CD14-positive monocyte (primary cell): ENCODE measurements around the gene ZSWIM5. TPM values are rescaled to one million over a fixed set of nuclear protein-coding genes. Genes with fewer than 3 reads are reported as not detected.
"Not testable (repeated sequence)": the region's sequence is repeated elsewhere in the genome, so short reads cannot be mapped to it uniquely, and the experiment has no call there.

Experiments used
- DNase-seq, 3 donors: peaks; one replicate each; pipeline ENCODE4 v3.0.0-alpha.2; 2011 to 2022
- H2AFZ ChIP-seq: 2 replicates; pipeline ENCODE4 v1.6.0; 2012; ENCODE audit warnings: mild to moderate bottlenecking, low read depth, low read length, inconsistent platforms; ENCODE audit not compliant: insufficient read depth, poor library complexity, severe bottlenecking
- H3K27ac ChIP-seq, 2 donors: 1 replicate in 1 of 2; 2 replicates in 1 of 2; pipeline ENCODE4 v1.5.1; 2012 to 2013; ENCODE audit warnings: low read length in 2 of 2, control low read depth in 1 of 2, inconsistent platforms in 1 of 2, low read depth in 1 of 2, mild to moderate bottlenecking in 1 of 2
- H3K27me3 ChIP-seq, 2 donors: one replicate each; pipeline versions ENCODE4 v1.6.0 to v1.6.1; 2011 to 2013; ENCODE audit warnings: low read length in 2 of 2; ENCODE audit not compliant: control insufficient read depth in 2 of 2, insufficient read depth in 2 of 2
- H3K36me3 ChIP-seq, 2 donors: replicated peaks in 1 of 2; 1 replicate in 1 of 2; 2 replicates in 1 of 2; pipeline versions ENCODE4 v1.5.1 to v1.6.1; 2012 to 2013; ENCODE audit warnings: low read length in 2 of 2, control low read depth in 1 of 2, inconsistent platforms in 1 of 2, mild to moderate bottlenecking in 1 of 2; ENCODE audit not compliant: insufficient read depth in 2 of 2, control insufficient read depth in 1 of 2
- H3K4me1 ChIP-seq, 2 donors: 1 replicate in 1 of 2; 2 replicates in 1 of 2; pipeline versions ENCODE4 v1.5.1 to v1.6.1; 2012 to 2013; ENCODE audit warnings: low read length in 2 of 2, control low read depth in 1 of 2, inconsistent platforms in 1 of 2, mild to moderate bottlenecking in 1 of 2, moderate library complexity in 1 of 2; ENCODE audit not compliant: insufficient read depth in 2 of 2, control insufficient read depth in 1 of 2
- H3K4me2 ChIP-seq: replicated peaks from 2 replicates; pipeline ENCODE3; 2012; ENCODE audit warnings: low read length, moderate library complexity, mild to moderate bottlenecking; ENCODE audit not compliant: poor library complexity, severe bottlenecking; ENCODE audit errors: extremely low read depth
- H3K4me3 ChIP-seq, 3 experiments: fragments of 200-600 bp in 1 of 3; sonication (generic) in 1 of 3; replicated peaks in 1 of 3; 1 replicate in 2 of 3; 2 replicates in 1 of 3; pipeline ENCODE4 v1.5.1; 2011 to 2013; ENCODE audit warnings: low read length in 3 of 3, mild to moderate bottlenecking in 3 of 3, control low read depth in 2 of 3, low read depth in 2 of 3, inconsistent platforms in 1 of 3, moderate library complexity in 1 of 3
- H3K79me2 ChIP-seq: 2 replicates; pipeline ENCODE4 v1.6.0; 2012; ENCODE audit warnings: mild to moderate bottlenecking, control low read depth, inconsistent platforms, low read length, moderate library complexity; ENCODE audit not compliant: insufficient read depth
- H3K9ac ChIP-seq: 2 replicates; pipeline ENCODE4 v1.6.0; 2017; ENCODE audit warnings: low read length, mild to moderate bottlenecking; ENCODE audit not compliant: insufficient read depth, poor library complexity, severe bottlenecking
- H3K9me3 ChIP-seq, 2 donors: replicated peaks in 1 of 2; 1 replicate in 1 of 2; 2 replicates in 1 of 2; pipeline versions ENCODE4 v1.5.1 to v1.6.1; 2012 to 2013; ENCODE audit warnings: low read length in 2 of 2, control low read depth in 1 of 2; ENCODE audit not compliant: control insufficient read depth in 1 of 2, insufficient read depth in 1 of 2
- H4K20me1 ChIP-seq: 2 replicates; pipeline ENCODE4 v1.6.0; 2012; ENCODE audit warnings: mild to moderate bottlenecking, low read length, control low read depth, moderate library complexity; ENCODE audit not compliant: insufficient read depth
- H3K27ac Mint-ChIP-seq, 7 donors: one replicate each; pipeline ENCODE4 v1.8.0; 2020; ENCODE audit warnings: mild to moderate bottlenecking in 7 of 7, mixed read lengths in 7 of 7, moderate library complexity in 6 of 7, inconsistent platforms in 2 of 7
- H3K27me3 Mint-ChIP-seq, 3 donors: one replicate each; pipeline ENCODE4 v1.8.0; 2021 to 2022; ENCODE audit warnings: low read depth in 3 of 3, mild to moderate bottlenecking in 3 of 3, mixed read lengths in 3 of 3, moderate library complexity in 3 of 3, inconsistent platforms in 1 of 3
- H3K36me3 Mint-ChIP-seq, 2 donors: one replicate each; pipeline ENCODE4 v1.8.0; 2020; ENCODE audit warnings: mixed read lengths in 2 of 2, inconsistent platforms in 1 of 2, mild to moderate bottlenecking in 1 of 2
- H3K4me1 Mint-ChIP-seq: one replicate; pipeline ENCODE4 v1.8.0; 2020; ENCODE audit warnings: mild to moderate bottlenecking, mixed read lengths
- H3K4me3 Mint-ChIP-seq, 2 donors: one replicate each; pipeline ENCODE4 v1.8.0; 2020; ENCODE audit warnings: mild to moderate bottlenecking in 2 of 2, mixed read lengths in 2 of 2, moderate library complexity in 1 of 2
- H3K9me3 Mint-ChIP-seq, 7 donors: one replicate each; pipeline ENCODE4 v1.8.0; 2020 to 2022; ENCODE audit warnings: mixed read lengths in 7 of 7, mild to moderate bottlenecking in 6 of 7, moderate library complexity in 6 of 7, inconsistent platforms in 2 of 7
- WGBS: methylation state at CpG from one replicate; pipeline ENCODE4 v1.1.5; 2013; ENCODE audit warnings: missing lambda C conversion rate; ENCODE audit not compliant: insufficient coverage; 5-methylcytosine and 5-hydroxymethylcytosine counted together
- intact Hi-C, 2 donors: fragments of 100-400 bp; cut with micrococcal nuclease; formaldehyde crosslinking; loops; one replicate each; pipeline versions ENCODE4 v1.15.0 to v1.15.1; 2023
- polyA plus RNA-seq, 3 donors: library from polyadenylated mRNA; depleted of rRNA in 1 of 3; unstranded in 2 of 3; stranded (reverse) in 1 of 3; fragments of 300-500 nt in 2 of 3; fragments of >200 nt in 1 of 3; fragmentation: Illumina TruSeq in 2 of 3; gene quantifications; 1 replicate in 2 of 3; 2 replicates in 1 of 3; pipeline ENCODE4 v1.2.3, GENCODE V29; 2012 to 2021
- TF ChIP-seq, protein P1 (sequence below): fragments of 200-600 bp; IDR thresholded peaks from one replicate; pipeline ENCODE4 v1.8.0; 2022; ENCODE audit warnings: antibody characterized with exemption, mild to moderate bottlenecking

The ZSWIM5 gene
- polyA plus RNA-seq, 3 donors, result not detected

DNA sequence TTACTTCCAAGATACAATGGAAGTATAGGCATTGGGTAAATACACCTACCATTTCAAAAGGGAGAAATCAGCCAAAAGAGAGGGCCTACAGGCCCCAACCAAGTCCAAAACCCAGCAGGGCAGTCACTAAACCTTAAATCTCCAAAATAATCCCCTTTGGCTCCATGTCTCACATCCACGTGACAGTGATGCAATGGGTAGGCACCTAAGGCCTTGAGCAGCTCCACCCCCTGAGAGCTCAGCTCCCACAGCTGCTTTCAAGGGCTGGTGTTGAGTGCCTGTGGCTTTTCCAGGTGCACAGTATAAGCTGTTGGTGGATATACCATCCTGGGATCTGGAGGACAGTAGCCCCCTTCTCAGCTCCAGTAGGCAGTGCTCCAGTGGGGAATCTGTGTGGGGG, 121.8 kb downstream of the ZSWIM5 start:
- Mint-ChIP-seq H3K27ac (no peak overlapping the region), H3K36me3 (no peaks in the 10 kb centered on the region), H3K27me3 (peaks cover 0 to 2% (median 0%) of the 10 kb centered on the region in 3 donors), H3K9me3 (peaks cover 0 to 11% (median 4%) of the 10 kb centered on the region in 7 donors), H3K4me1 (no peaks in the 10 kb centered on the region), H3K4me3 (no peak overlapping the region)
- 100% methylated on average over 1 of the region's 1 CpG for WGBS
- Histone ChIP-seq H3K79me2 (no peaks in the 10 kb centered on the region), H3K4me2 (no peak overlapping the region), H3K36me3 (no peaks in the 10 kb centered on the region), H4K20me1 (no peaks in the 10 kb centered on the region), H3K4me1 (no peaks in the 10 kb centered on the region), H2AFZ (no peak overlapping the region), H3K9me3 (peaks cover 0 to 4% of the 10 kb centered on the region in 2 donors), H3K9ac (no peak overlapping the region), H3K27ac (no peak overlapping the region), H3K4me3 (no peak overlapping the region), H3K27me3 (no peaks in the 10 kb centered on the region)
- no peak for DNase-seq
- intact Hi-C loops, result no loop called here
- TF ChIP-seq, protein P1, sequence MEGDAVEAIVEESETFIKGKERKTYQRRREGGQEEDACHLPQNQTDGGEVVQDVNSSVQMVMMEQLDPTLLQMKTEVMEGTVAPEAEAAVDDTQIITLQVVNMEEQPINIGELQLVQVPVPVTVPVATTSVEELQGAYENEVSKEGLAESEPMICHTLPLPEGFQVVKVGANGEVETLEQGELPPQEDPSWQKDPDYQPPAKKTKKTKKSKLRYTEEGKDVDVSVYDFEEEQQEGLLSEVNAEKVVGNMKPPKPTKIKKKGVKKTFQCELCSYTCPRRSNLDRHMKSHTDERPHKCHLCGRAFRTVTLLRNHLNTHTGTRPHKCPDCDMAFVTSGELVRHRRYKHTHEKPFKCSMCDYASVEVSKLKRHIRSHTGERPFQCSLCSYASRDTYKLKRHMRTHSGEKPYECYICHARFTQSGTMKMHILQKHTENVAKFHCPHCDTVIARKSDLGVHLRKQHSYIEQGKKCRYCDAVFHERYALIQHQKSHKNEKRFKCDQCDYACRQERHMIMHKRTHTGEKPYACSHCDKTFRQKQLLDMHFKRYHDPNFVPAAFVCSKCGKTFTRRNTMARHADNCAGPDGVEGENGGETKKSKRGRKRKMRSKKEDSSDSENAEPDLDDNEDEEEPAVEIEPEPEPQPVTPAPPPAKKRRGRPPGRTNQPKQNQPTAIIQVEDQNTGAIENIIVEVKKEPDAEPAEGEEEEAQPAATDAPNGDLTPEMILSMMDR, result no peak

DNA sequence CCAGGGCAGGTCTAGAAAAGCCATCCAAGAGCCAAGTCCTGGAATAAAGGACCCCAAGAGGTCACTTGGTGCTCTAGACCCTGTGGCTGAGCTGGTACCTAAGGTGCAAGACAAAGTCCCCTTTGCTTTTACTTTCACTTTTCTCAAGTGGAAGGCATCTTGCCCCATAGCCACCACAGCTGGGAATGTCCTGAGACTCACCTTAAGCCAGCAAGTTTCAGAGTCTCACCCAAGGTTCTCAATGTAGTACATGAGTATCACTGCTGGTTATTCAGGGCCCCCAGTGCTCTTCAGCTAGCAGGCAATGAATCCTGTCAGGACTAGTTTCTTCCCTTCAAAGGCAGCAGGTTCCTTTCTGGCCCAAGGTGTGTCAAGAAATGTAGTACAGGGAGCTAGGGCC, 126.9 kb downstream of the ZSWIM5 start:
- Histone ChIP-seq H3K27ac (no peak overlapping the region), H3K9me3 (peaks cover 0 to 8% of the 10 kb centered on the region in 2 donors), H3K4me2 (no peak overlapping the region), H2AFZ (no peak overlapping the region), H3K9ac (no peak overlapping the region), H3K4me1 (no peaks in the 10 kb centered on the region), H3K79me2 (no peaks in the 10 kb centered on the region), H3K4me3 (no peak overlapping the region), H4K20me1 (no peaks in the 10 kb centered on the region), H3K36me3 (no peaks in the 10 kb centered on the region), H3K27me3 (no peaks in the 10 kb centered on the region)
- no peaks in the 10 kb centered on the region for H3K4me1 Mint-ChIP-seq
- no peak overlapping the region for H3K27ac Mint-ChIP-seq
- intact Hi-C loops, result no loop called here
- H3K27me3 Mint-ChIP-seq, result peaks cover 0 to 2% (median 2%) of the 10 kb centered on the region in 3 donors
- peaks cover 3 to 36% (median 13%) of the 10 kb centered on the region in 7 donors for H3K9me3 Mint-ChIP-seq
- H3K36me3 Mint-ChIP-seq, result no peaks in the 10 kb centered on the region
- DNase-seq, result no peak
- no peak overlapping the region for H3K4me3 Mint-ChIP-seq
- TF ChIP-seq, protein P1, result no peak

DNA sequence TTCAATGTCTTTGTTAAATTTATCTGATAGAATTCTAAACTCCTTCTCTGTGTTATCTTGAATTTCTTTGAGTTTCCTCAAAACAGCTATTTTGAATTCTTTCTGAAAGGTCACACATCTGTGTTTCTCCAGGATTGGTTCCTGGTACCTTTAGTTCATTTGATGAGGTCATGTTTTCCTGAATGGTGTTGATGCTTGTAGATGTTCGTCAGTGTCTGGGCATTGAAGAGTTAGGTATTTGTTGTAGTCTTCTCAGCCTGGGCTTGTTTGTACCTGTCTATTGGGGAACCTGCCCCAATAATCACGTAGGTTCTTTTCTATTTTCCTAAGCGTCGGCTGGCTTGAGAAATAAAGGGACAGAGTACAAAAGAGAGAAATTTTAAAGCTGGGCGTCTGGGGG, 129.4 kb downstream of the ZSWIM5 start:
- H3K36me3 Mint-ChIP-seq, H3K27me3 Mint-ChIP-seq: not testable (repeated sequence)
- no CpG with 5 or more reads among the region's 5 CpGs for WGBS

More for the DNA sequence above, 129.4 kb downstream of the ZSWIM5 start:
- H3K4me1 ChIP-seq, H3K36me3 ChIP-seq, H3K27ac ChIP-seq, H3K4me2 ChIP-seq, H4K20me1 ChIP-seq, H3K4me3 Mint-ChIP-seq, H2AFZ ChIP-seq, H3K27me3 ChIP-seq, DNase-seq, H3K9ac ChIP-seq, H3K4me1 Mint-ChIP-seq, H3K79me2 ChIP-seq, intact Hi-C loops, H3K27ac Mint-ChIP-seq, H3K4me3 ChIP-seq: not testable (repeated sequence)
- peaks cover 0 to 12% of the 10 kb centered on the region in 2 donors for H3K9me3 ChIP-seq
- H3K9me3 Mint-ChIP-seq, result peaks cover 4 to 44% (median 26%) of the 10 kb centered on the region in 7 donors
